ENCODE data around the gene PPIE.
"Not testable (repeated sequence)": the region's sequence is repeated elsewhere in the genome, so short reads cannot be mapped to it uniquely, and the experiment has no call there.

The PPIE gene

GRCh38 chr1:39769502-39769901 is 30.8 kb downstream of the PPIE start:
- not testable (repeated sequence) for H3K4me3 ChIP-seq (ENCODE audit: low read depth, low read length); H3K4me1 ChIP-seq (ENCODE audit: control insufficient read depth, insufficient read depth, low read length, unreplicated experiment); H3K36me3 ChIP-seq (ENCODE audit: insufficient read depth, low read length); H3K27ac ChIP-seq (ENCODE audit: low read depth, low read length); H3K79me2 ChIP-seq (ENCODE audit: control insufficient read depth, insufficient read depth, low read length, unreplicated experiment); H3K27me3 ChIP-seq (ENCODE audit: insufficient read depth, low read length); H2AFZ ChIP-seq (ENCODE audit: low read length, unreplicated experiment)

GRCh38 chr1:39770100-39771021 is 31.7 kb downstream of the PPIE start:
- H3K4me3 ChIP-seq (ENCODE audit: low read depth, low read length), result peak overlapping the region; percentile 74
- not testable (repeated sequence) for H3K79me2 ChIP-seq (ENCODE audit: control insufficient read depth, insufficient read depth, low read length, unreplicated experiment); H3K27ac ChIP-seq (ENCODE audit: low read depth, low read length); H3K4me1 ChIP-seq (ENCODE audit: control insufficient read depth, insufficient read depth, low read length, unreplicated experiment); H2AFZ ChIP-seq (ENCODE audit: low read length, unreplicated experiment); H3K36me3 ChIP-seq (ENCODE audit: insufficient read depth, low read length); H3K27me3 ChIP-seq (ENCODE audit: insufficient read depth, low read length)

- H2AFZ ChIP-seq (ENCODE audit: low read length, unreplicated experiment), result not testable (repeated sequence)
Observed at GRCh38 chr1:39771022-39771532, 32.4 kb downstream of the PPIE start, which contains the start of gene OXCT2. Gene OXCT2 (minus strand): TSS chr1:39771348. CDS start chr1:39771255, 93 bp downstream.

GRCh38 chr1:39773369-39773979 is 34.8 kb downstream of the PPIE start:
- H3K27me3 ChIP-seq (ENCODE audit: insufficient read depth, low read length); H3K4me3 ChIP-seq (ENCODE audit: low read depth, low read length); H3K4me1 ChIP-seq (ENCODE audit: control insufficient read depth, insufficient read depth, low read length, unreplicated experiment); H2AFZ ChIP-seq (ENCODE audit: low read length, unreplicated experiment); H3K27ac ChIP-seq (ENCODE audit: low read depth, low read length); H3K79me2 ChIP-seq (ENCODE audit: control insufficient read depth, insufficient read depth, low read length, unreplicated experiment); H3K36me3 ChIP-seq (ENCODE audit: insufficient read depth, low read length): not testable (repeated sequence)

More at GRCh38 chr1:39771022-39771532, 32.4 kb downstream of the PPIE start, which contains the start of gene OXCT2:
- H3K36me3 ChIP-seq (ENCODE audit: insufficient read depth, low read length); H3K79me2 ChIP-seq (ENCODE audit: control insufficient read depth, insufficient read depth, low read length, unreplicated experiment); H3K27me3 ChIP-seq (ENCODE audit: insufficient read depth, low read length); H3K27ac ChIP-seq (ENCODE audit: low read depth, low read length); H3K4me1 ChIP-seq (ENCODE audit: control insufficient read depth, insufficient read depth, low read length, unreplicated experiment): not testable (repeated sequence)
- peak within 1 kb of the TSS; percentile 74 for H3K4me3 ChIP-seq (ENCODE audit: low read depth, low read length)

GRCh38 chr1:39775141-39775540 is 36.5 kb downstream of the PPIE start:
- not testable (repeated sequence) for H3K27ac ChIP-seq (ENCODE audit: low read depth, low read length); H3K4me3 ChIP-seq (ENCODE audit: low read depth, low read length); H3K36me3 ChIP-seq (ENCODE audit: insufficient read depth, low read length); H3K4me1 ChIP-seq (ENCODE audit: control insufficient read depth, insufficient read depth, low read length, unreplicated experiment); H3K27me3 ChIP-seq (ENCODE audit: insufficient read depth, low read length); H2AFZ ChIP-seq (ENCODE audit: low read length, unreplicated experiment); H3K79me2 ChIP-seq (ENCODE audit: control insufficient read depth, insufficient read depth, low read length, unreplicated experiment)

GRCh38 chr1:39775676-39776399 is 37.2 kb downstream of the PPIE start:
- not testable (repeated sequence) for H3K27ac ChIP-seq (ENCODE audit: low read depth, low read length); H3K79me2 ChIP-seq (ENCODE audit: control insufficient read depth, insufficient read depth, low read length, unreplicated experiment); H2AFZ ChIP-seq (ENCODE audit: low read length, unreplicated experiment); H3K4me3 ChIP-seq (ENCODE audit: low read depth, low read length); H3K4me1 ChIP-seq (ENCODE audit: control insufficient read depth, insufficient read depth, low read length, unreplicated experiment); H3K36me3 ChIP-seq (ENCODE audit: insufficient read depth, low read length)
- peaks cover 14% of the 10 kb centered on the region for H3K27me3 ChIP-seq (ENCODE audit: insufficient read depth, low read length)

GRCh38 chr1:39776400-39776713 is 37.7 kb downstream of the PPIE start:
- Histone ChIP-seq H3K27me3 (ENCODE audit: insufficient read depth, low read length) (peaks cover 19% of the 10 kb centered on the region), H3K4me3 (ENCODE audit: low read depth, low read length) (no peak overlapping the region), H2AFZ (ENCODE audit: low read length, unreplicated experiment) (no peak overlapping the region), H3K4me1 (ENCODE audit: control insufficient read depth, insufficient read depth, low read length, unreplicated experiment) (no peaks in the 10 kb centered on the region), H3K27ac (ENCODE audit: low read depth, low read length) (no peak overlapping the region), H3K36me3 (ENCODE audit: insufficient read depth, low read length) (no peaks in the 10 kb centered on the region), H3K79me2 (ENCODE audit: control insufficient read depth, insufficient read depth, low read length, unreplicated experiment) (no peaks in the 10 kb centered on the region)

GRCh38 chr1:39776886-39777285 is 38.2 kb downstream of the PPIE start:
- Histone ChIP-seq H3K4me3 (ENCODE audit: low read depth, low read length) (no peak overlapping the region), H3K27ac (ENCODE audit: low read depth, low read length) (no peak overlapping the region), H3K36me3 (ENCODE audit: insufficient read depth, low read length) (no peaks in the 10 kb centered on the region), H3K4me1 (ENCODE audit: control insufficient read depth, insufficient read depth, low read length, unreplicated experiment) (no peaks in the 10 kb centered on the region), H2AFZ (ENCODE audit: low read length, unreplicated experiment) (no peak overlapping the region), H3K79me2 (ENCODE audit: control insufficient read depth, insufficient read depth, low read length, unreplicated experiment) (no peaks in the 10 kb centered on the region), H3K27me3 (ENCODE audit: insufficient read depth, low read length) (peaks cover 22% of the 10 kb centered on the region)

- no peaks in the 10 kb centered on the region for H3K4me1 ChIP-seq (ENCODE audit: control insufficient read depth, insufficient read depth, low read length, unreplicated experiment)
- no peak overlapping the region for H2AFZ ChIP-seq (ENCODE audit: low read length, unreplicated experiment)
- no peak overlapping the region for H3K4me3 ChIP-seq (ENCODE audit: low read depth, low read length)
- no peak overlapping the region for H3K27ac ChIP-seq (ENCODE audit: low read depth, low read length)
- H3K36me3 ChIP-seq (ENCODE audit: insufficient read depth, low read length), result no peaks in the 10 kb centered on the region
- H3K27me3 ChIP-seq (ENCODE audit: insufficient read depth, low read length), result peaks cover 22% of the 10 kb centered on the region
- no peaks in the 10 kb centered on the region for H3K79me2 ChIP-seq (ENCODE audit: control insufficient read depth, insufficient read depth, low read length, unreplicated experiment)
Observed at GRCh38 chr1:39777306-39777705, 38.6 kb downstream of the PPIE start.

GRCh38 chr1:39777896-39778295 is 39.2 kb downstream of the PPIE start:
- peaks cover 22% of the 10 kb centered on the region for H3K27me3 ChIP-seq (ENCODE audit: insufficient read depth, low read length)
- not testable (repeated sequence) for H3K79me2 ChIP-seq (ENCODE audit: control insufficient read depth, insufficient read depth, low read length, unreplicated experiment); H3K4me1 ChIP-seq (ENCODE audit: control insufficient read depth, insufficient read depth, low read length, unreplicated experiment); H3K4me3 ChIP-seq (ENCODE audit: low read depth, low read length); H3K36me3 ChIP-seq (ENCODE audit: insufficient read depth, low read length); H3K27ac ChIP-seq (ENCODE audit: low read depth, low read length); H2AFZ ChIP-seq (ENCODE audit: low read length, unreplicated experiment)
